ENCODE measurements around the gene PAPPA2. TPM values are rescaled to one million over a fixed set of nuclear protein-coding genes. Genes with fewer than 3 reads are reported as not detected.

Gene PAPPA2
- total and polyA plus RNA-seq, 11 donors = 0.04 to 1.5 (median 0.38) TPM

- Histone ChIP-seq H3K9me3 (no peaks in the 10 kb centered on the region), H3K4me3 (no peak overlapping the region), H3K27me3 (peaks cover 0 to 24% (median 0%) of the 10 kb centered on the region in 9 donors), H3K4me1 (peaks cover 0 to 16% (median 5%) of the 10 kb centered on the region in 12 donors), H3K36me3 (no peaks in the 10 kb centered on the region), H3K27ac (no peak overlapping the region)
- ATAC-seq (no peak), DNase-seq (no peak)
- intact Hi-C loops (cut with DNase I) = loop anchor here in 5 of 10 donors (10.0 kb wide), 3 partner anchors 360 to 890 kb away; no protein-coding TSS in a partner anchor
- 83 to 94% (median 85%) methylated on average over 3 to 8 of the region's 8 CpGs for WGBS, 4 donors
- TF ChIP-seq, protein P1, sequence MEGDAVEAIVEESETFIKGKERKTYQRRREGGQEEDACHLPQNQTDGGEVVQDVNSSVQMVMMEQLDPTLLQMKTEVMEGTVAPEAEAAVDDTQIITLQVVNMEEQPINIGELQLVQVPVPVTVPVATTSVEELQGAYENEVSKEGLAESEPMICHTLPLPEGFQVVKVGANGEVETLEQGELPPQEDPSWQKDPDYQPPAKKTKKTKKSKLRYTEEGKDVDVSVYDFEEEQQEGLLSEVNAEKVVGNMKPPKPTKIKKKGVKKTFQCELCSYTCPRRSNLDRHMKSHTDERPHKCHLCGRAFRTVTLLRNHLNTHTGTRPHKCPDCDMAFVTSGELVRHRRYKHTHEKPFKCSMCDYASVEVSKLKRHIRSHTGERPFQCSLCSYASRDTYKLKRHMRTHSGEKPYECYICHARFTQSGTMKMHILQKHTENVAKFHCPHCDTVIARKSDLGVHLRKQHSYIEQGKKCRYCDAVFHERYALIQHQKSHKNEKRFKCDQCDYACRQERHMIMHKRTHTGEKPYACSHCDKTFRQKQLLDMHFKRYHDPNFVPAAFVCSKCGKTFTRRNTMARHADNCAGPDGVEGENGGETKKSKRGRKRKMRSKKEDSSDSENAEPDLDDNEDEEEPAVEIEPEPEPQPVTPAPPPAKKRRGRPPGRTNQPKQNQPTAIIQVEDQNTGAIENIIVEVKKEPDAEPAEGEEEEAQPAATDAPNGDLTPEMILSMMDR (IDR thresholded peaks at IDR 0.05) = no peak
- no peak for TF ChIP-seq POLR2A (IDR thresholded peaks at IDR 0.05)
These were observed 431.5 kb downstream of the PAPPA2 start for GRCh38 chr1:176894450-176894849.
